ENCODE measurements around the gene PTPN23. TPM values are rescaled to one million over a fixed set of nuclear protein-coding genes. Genes with fewer than 3 reads are reported as not detected.

PTPN23 gene
- total RNA-seq, 6 experiments from 2014 or later: 43.1 to 50.0 (median 48.6) TPM

GRCh38 chr3:47409688-47410416 is 29.0 kb downstream of the PTPN23 start:
- DNase-seq: no peak
- Mint-ChIP-seq H3K4me3 (no peak overlapping the region), H3K36me3 (ENCODE audit: low read depth) (peaks cover 7% of the 10 kb centered on the region; the same call in 1 of the 2 replicates), H3K27ac (no peak overlapping the region), H3K4me1 (ENCODE audit: low read depth) (peaks cover 4% of the 10 kb centered on the region; the same call in 1 of the 2 replicates), H3K9me3 (no peaks in the 10 kb centered on the region), H3K27me3 (ENCODE audit: insufficient read depth) (peaks cover 7% of the 10 kb centered on the region)
- TF ChIP-seq, protein P1, sequence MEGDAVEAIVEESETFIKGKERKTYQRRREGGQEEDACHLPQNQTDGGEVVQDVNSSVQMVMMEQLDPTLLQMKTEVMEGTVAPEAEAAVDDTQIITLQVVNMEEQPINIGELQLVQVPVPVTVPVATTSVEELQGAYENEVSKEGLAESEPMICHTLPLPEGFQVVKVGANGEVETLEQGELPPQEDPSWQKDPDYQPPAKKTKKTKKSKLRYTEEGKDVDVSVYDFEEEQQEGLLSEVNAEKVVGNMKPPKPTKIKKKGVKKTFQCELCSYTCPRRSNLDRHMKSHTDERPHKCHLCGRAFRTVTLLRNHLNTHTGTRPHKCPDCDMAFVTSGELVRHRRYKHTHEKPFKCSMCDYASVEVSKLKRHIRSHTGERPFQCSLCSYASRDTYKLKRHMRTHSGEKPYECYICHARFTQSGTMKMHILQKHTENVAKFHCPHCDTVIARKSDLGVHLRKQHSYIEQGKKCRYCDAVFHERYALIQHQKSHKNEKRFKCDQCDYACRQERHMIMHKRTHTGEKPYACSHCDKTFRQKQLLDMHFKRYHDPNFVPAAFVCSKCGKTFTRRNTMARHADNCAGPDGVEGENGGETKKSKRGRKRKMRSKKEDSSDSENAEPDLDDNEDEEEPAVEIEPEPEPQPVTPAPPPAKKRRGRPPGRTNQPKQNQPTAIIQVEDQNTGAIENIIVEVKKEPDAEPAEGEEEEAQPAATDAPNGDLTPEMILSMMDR (IDR thresholded peaks at IDR 0.05): no peak

GRCh38 chr3:47410417-47410720 is 29.5 kb downstream of the PTPN23 start:
- H3K4me1 Mint-ChIP-seq (ENCODE audit: low read depth): no peaks in the 10 kb centered on the region
- TF ChIP-seq, protein P1 (IDR thresholded peaks at IDR 0.05): no peak
- DNase-seq: no peak
- no peak overlapping the region for H3K27ac Mint-ChIP-seq
- peaks cover 7% of the 10 kb centered on the region for H3K27me3 Mint-ChIP-seq (ENCODE audit: insufficient read depth)
- no peaks in the 10 kb centered on the region for H3K9me3 Mint-ChIP-seq
- peaks cover 12% of the 10 kb centered on the region; the same call in 1 of the 2 replicates for H3K36me3 Mint-ChIP-seq (ENCODE audit: low read depth)
- no peak overlapping the region for H3K4me3 Mint-ChIP-seq

- Mint-ChIP-seq H3K36me3 (ENCODE audit: low read depth) (peaks cover 12% of the 10 kb centered on the region; the same call in 1 of the 2 replicates), H3K4me3 (no peak overlapping the region), H3K27ac (no peak overlapping the region), H3K4me1 (ENCODE audit: low read depth) (no peaks in the 10 kb centered on the region), H3K9me3 (no peaks in the 10 kb centered on the region), H3K27me3 (ENCODE audit: insufficient read depth) (peaks cover 12% of the 10 kb centered on the region)
- TF ChIP-seq, protein P1 (IDR thresholded peaks at IDR 0.05): no peak
- no peak for DNase-seq
These were observed 30.2 kb downstream of the PTPN23 start for GRCh38 chr3:47410801-47411646.

- Mint-ChIP-seq H3K27me3 (ENCODE audit: insufficient read depth) (peaks cover 15% of the 10 kb centered on the region), H3K27ac (no peak overlapping the region), H3K36me3 (ENCODE audit: low read depth) (peaks cover 12% of the 10 kb centered on the region; the same call in 1 of the 2 replicates), H3K9me3 (no peaks in the 10 kb centered on the region), H3K4me3 (no peak overlapping the region), H3K4me1 (ENCODE audit: low read depth) (no peaks in the 10 kb centered on the region)
- TF ChIP-seq, protein P1 (IDR thresholded peaks at IDR 0.05): no peak
- DNase-seq: no peak
These were observed 31.1 kb downstream of the PTPN23 start for GRCh38 chr3:47411696-47412452.

DNA sequence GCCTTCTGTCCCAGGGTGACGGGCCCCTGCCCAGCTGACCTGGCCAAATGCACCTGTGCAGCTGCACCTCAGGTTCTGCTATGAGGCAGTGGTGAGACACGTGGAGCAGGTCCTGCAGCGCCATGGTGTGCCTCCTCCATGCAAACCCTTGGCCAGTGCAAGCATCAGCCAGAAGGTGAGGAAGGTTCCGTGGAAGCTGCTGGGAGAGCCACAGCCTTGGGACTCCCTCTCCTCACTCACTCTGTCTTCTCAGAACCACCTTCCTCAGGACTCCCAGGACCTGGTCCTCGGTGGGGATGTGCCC is 31.6 kb downstream of the PTPN23 start:
- TF ChIP-seq, protein P1 (IDR thresholded peaks at IDR 0.05): no peak
- Mint-ChIP-seq H3K9me3 (no peaks in the 10 kb centered on the region), H3K36me3 (ENCODE audit: low read depth) (peaks cover 12% of the 10 kb centered on the region; the same call in 1 of the 2 replicates), H3K27ac (no peak overlapping the region), H3K27me3 (ENCODE audit: insufficient read depth) (peaks cover 15% of the 10 kb centered on the region), H3K4me1 (ENCODE audit: low read depth) (no peaks in the 10 kb centered on the region), H3K4me3 (no peak overlapping the region)
- no peak for DNase-seq

All from HFFc6 (cell line).